Muscle layer of colon (tissue), 2 donors: ENCODE results near the gene CBS.
"Not testable (repeated sequence)": the region's sequence is repeated elsewhere in the genome, so short reads cannot be mapped to it uniquely, and the experiment has no call there.

Experiments used
- H3K27ac ChIP-seq: one replicate; pipeline ENCODE4 v1.7.0; 2013; ENCODE audit warnings: low read depth, mild to moderate bottlenecking, low read length, moderate library complexity
- H3K27me3 ChIP-seq, 2 donors: one replicate each; pipeline ENCODE4 v1.7.0; 2013; ENCODE audit warnings: low read length in 2 of 2, mild to moderate bottlenecking in 2 of 2; ENCODE audit not compliant: insufficient read depth in 2 of 2, control insufficient read depth in 1 of 2
- H3K36me3 ChIP-seq: one replicate; pipeline ENCODE4 v1.7.0; 2013; ENCODE audit warnings: mild to moderate bottlenecking, low read length; ENCODE audit not compliant: insufficient read depth
- H3K4me1 ChIP-seq: one replicate; pipeline ENCODE4 v1.7.0; 2013; ENCODE audit warnings: mild to moderate bottlenecking, low read length; ENCODE audit not compliant: insufficient read depth
- H3K4me3 ChIP-seq, 2 donors: one replicate each; pipeline ENCODE4 v1.7.0; 2013; ENCODE audit warnings: low read length in 2 of 2, low read depth in 1 of 2, mild to moderate bottlenecking in 1 of 2, moderate library complexity in 1 of 2
- H3K9ac ChIP-seq: one replicate; pipeline ENCODE4 v1.7.0; 2013; ENCODE audit warnings: low read length
- H3K9me3 ChIP-seq: one replicate; pipeline ENCODE4 v1.7.0; 2013; ENCODE audit warnings: mild to moderate bottlenecking, low read length
- donor health status: abdominal sarcoma.
- donor health status: Adenocarcinoma of cecum.

CBS gene

DNA sequence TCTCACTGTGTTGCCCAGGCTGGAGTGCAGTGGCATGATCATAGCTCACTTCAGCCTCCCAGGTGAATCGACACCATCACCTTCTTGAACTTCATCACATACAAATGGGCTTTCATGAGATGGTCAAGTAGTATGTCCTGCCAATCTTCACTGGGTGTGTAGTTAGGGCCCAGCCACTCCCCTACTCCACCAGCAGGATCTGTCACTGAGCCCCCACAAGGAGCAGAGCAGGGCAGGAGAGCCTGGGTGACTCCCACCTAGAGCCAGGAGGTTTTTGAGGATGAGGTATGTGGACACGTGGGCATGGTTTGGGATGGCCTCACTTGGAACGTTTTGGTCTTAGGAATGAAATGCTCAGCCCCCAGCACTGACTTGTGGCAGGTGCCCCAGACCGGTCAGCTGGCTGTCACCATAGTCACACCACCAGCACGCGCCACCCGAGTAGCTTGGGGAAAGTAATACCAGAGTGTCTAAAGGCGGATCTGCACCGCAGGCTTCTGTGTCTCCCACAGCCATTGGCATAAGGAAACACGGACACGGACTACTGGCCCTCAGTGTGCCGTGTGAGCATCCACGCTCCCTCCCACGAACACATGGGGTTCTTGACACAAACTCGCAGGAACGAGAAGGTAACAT, 16.5 kb upstream of the CBS start:
- H3K9me3 ChIP-seq, H3K27me3 ChIP-seq, H3K27ac ChIP-seq, H3K36me3 ChIP-seq, H3K4me1 ChIP-seq, H3K9ac ChIP-seq, H3K4me3 ChIP-seq: not testable (repeated sequence)

DNA sequence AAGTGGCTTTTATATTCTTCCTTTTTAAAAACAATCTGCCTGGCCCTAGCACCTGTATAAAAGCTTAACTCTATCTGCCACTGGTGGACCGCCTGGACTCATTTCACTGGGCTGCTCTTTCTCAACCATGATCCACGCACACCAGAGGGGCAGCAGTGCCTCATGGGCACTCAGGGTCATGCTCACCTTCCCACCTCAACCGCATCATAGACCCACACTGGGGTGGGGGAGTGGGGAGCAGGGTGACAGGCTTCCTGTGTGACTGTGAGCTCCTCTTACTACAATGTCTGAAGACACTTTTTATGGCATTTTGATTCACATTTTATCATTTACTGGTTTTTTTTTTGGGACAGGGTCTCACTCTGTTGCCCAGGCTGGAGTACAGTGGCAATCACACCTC, 15.3 kb upstream of the CBS start:
- not testable (repeated sequence) for H3K4me1 ChIP-seq, H3K27ac ChIP-seq, H3K36me3 ChIP-seq, H3K9me3 ChIP-seq, H3K9ac ChIP-seq, H3K27me3 ChIP-seq, H3K4me3 ChIP-seq

DNA sequence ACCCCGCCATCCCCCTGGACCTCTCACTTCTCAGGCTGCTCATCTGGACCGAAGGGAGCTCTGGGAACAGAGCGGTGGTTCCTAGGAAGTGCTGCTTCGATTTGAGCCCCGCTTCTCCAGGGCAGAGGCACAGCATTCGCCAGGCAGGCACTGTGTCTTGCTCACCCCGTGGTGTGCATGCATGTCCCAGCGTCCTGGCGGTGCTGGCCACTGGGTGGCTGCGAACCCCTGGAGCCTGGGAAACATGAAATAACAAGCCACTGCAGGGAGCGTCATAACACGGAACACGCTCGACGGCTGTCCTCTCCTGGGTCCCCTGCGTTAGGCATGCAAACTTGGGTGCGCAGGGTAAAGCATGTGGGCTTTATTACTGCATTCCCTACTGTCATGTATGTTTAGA, 13.8 kb upstream of the CBS start:
- not testable (repeated sequence) for H3K36me3 ChIP-seq, H3K9me3 ChIP-seq, H3K27ac ChIP-seq, H3K27me3 ChIP-seq, H3K4me1 ChIP-seq, H3K9ac ChIP-seq, H3K4me3 ChIP-seq

DNA sequence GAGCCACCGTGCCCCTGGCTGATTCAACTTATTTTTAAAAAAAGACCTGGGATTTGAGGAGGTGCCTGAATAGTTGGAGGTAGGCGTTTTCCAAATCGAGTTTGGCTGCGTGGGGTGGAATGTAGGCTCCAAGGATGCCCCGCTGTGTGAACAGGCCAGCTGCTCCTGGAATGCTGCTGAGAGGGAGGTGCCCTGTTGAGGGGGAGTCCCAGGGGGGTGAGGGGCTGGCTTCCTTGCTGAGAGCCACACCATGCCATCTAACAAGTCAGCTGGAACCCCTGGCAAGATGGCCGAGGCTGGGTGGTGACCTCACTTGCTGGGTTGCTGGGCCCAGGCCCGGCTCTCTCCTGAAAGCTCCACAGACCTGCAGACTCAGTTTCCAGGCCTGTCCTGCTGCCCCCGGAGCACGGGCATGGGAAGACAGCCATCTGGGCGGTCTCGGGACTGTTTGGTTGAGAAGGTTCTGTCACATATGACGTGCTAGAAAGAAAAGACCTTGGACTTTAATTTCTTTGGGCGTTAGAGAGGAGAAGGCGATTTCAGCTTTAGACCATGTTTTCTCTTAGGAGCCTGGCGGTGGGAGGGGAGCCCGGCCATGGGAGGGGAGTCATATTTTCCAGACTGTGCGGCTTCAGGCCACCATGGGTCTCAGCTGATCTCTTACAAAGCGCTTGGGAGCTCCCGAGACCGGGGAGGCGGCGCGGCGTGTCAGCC, 7.1 kb upstream of the CBS start:
- H3K4me3 ChIP-seq, H3K4me1 ChIP-seq, H3K9me3 ChIP-seq, H3K27ac ChIP-seq, H3K27me3 ChIP-seq, H3K9ac ChIP-seq, H3K36me3 ChIP-seq: not testable (repeated sequence)

DNA sequence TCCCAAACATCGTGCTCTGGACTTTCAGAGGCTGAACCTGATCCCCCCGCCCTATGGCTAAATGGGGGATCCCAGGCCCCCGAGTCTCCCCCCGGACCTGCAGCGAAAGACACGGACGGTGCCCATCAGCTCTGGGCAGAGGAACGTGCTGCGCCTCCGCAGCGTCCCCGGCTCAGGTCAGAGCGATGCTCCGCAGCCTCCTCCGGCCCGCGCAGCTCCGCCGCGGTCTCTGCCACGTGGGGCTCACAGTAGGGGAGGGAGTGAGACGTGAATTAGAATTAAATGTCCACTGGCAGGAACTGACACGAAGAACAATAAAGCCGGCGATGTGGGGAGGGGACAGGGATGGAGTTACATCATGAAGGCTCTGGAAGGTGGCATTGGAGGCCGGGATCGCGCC, 1.0 kb upstream of the CBS start:
- H3K9me3 ChIP-seq, H3K27ac ChIP-seq, H3K9ac ChIP-seq, H3K27me3 ChIP-seq, H3K36me3 ChIP-seq, H3K4me3 ChIP-seq, H3K4me1 ChIP-seq: not testable (repeated sequence)

DNA sequence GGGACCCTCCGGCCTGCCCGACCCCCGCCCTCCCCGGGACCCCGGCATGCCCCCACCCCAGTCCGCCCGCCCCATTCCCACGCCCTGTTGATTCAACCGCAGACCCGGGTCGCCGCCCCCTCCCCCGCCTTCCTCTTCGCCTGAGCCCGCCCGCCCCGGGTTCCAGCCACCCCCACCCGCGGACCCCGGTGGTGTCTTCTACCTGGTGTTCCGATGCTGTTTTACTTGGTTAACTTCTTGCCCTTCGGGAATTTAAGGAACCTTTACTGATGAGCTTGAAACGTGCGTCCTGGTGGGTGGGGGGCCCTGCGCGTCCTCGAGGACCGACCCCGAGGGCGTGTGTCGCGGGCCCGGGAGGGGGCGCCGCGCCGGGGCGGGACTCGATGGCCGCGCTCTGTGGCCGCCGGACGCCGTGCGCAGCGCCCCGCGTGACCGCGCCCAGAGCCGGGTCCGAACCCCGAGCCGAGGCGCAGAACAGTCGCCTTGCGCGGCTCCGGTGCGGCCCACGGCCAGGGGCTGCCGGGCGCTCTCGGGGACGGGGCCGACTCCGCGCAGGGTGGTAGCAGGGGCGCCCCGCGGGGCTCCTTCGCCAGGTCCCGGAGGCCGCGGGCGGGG, 495 bp upstream of the CBS start:
- not testable (repeated sequence) for H3K4me3 ChIP-seq, H3K9me3 ChIP-seq, H3K9ac ChIP-seq, H3K4me1 ChIP-seq, H3K27me3 ChIP-seq, H3K27ac ChIP-seq, H3K36me3 ChIP-seq

DNA sequence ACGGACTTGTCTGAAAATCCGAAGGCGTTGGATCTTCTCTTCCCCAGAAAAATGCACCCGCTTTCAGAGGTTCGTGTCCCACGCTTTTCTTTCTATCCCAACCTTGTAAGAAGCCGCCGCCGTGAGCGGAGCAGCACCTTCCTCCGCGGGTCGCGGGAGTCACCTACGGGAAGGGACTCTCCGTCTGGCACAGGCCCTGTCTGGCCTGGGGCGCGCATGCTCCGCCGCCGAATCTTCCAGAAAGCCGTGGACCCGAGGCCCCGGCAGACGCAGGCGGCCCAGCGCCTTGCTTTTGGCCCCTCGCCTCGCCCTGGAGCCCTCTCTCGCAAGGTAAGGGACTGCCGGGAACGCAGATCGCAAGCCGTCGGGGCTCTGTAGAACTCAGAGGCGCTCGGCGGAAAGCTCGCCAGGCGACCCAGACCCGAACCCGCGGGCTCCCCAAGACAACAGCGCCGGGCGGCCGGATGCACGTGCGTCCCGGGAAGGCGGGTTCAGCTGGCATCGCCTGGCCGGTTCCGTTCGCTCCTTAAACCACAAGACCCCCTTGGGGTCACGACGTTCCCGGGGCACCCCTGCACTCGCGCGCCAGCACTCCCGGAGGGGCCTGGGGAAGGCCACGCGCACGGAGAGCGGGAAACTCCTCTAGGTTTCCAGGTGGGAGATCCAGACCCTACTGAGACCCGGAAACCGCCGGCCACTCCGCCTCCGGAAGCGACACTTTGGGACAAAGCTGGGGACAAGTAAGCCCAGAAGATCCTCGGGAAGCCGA, 1.1 kb downstream of the CBS start:
- H3K9me3 ChIP-seq, H3K36me3 ChIP-seq, H3K27ac ChIP-seq, H3K4me3 ChIP-seq, H3K27me3 ChIP-seq, H3K9ac ChIP-seq, H3K4me1 ChIP-seq: not testable (repeated sequence)

DNA sequence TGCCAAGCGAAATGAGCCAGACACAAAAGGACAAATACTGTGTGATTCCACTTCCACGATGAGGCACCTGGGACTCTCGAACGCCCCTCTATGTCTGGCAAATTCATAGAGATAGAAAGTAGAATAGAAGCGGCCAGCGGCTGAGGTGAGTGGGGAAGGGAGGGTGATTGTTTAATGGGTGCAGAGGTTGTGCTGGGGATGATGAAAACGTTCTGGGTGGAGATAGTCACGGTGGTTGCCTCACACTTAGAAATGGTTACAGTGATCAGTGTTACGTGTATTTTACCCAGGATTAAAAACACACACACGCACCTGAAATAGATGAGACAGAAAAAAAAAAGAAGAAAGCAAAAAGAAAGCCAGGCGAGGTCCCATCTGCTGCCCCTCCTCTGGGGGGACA, 2.9 kb downstream of the CBS start:
- H3K36me3 ChIP-seq, H3K27me3 ChIP-seq, H3K9ac ChIP-seq, H3K4me1 ChIP-seq, H3K27ac ChIP-seq, H3K9me3 ChIP-seq, H3K4me3 ChIP-seq: not testable (repeated sequence)

DNA sequence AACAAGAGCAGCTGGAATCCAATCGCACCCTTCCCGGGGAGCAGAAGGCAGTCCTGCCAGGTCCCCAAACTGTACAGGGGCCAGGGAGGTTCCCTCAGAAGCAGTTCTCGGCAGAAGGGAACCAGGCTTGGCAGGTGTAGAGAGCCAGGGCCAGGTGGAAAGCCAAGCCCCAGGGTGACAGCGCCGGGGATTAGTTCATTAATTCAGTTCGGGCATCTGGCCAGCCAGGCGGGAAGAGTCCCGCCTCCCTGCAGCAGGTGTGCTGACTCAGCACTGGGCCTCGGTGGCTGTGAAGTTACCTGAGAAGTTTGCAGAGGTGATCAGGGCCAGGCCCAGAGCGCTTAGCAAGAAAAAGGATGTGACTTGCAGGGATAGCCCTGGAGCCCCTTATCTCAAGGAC, 6.0 kb downstream of the CBS start:
- not testable (repeated sequence) for H3K27me3 ChIP-seq, H3K36me3 ChIP-seq, H3K4me3 ChIP-seq, H3K9me3 ChIP-seq, H3K9ac ChIP-seq, H3K4me1 ChIP-seq, H3K27ac ChIP-seq

DNA sequence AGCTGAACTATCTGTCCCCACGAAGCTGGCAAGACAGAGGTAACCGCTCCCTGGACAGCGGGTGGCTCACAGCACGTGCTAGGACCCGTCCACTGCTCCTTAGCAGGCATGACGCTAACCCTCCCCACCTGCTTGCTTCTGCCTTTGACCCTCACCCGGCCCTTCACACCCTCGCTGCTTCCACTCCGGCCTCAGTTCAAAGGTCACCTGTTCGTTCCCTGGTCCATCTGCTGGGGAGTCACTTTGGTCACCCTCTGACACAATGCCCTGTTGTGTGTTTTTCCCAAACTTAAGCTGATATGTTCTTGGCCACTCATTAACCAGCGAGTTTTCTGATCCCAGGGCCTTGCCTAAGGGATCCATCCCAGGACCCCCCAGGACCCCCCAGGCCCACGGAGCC, 7.6 kb downstream of the CBS start:
- H3K27me3 ChIP-seq, H3K9ac ChIP-seq, H3K27ac ChIP-seq, H3K9me3 ChIP-seq, H3K4me1 ChIP-seq, H3K36me3 ChIP-seq, H3K4me3 ChIP-seq: not testable (repeated sequence)

DNA sequence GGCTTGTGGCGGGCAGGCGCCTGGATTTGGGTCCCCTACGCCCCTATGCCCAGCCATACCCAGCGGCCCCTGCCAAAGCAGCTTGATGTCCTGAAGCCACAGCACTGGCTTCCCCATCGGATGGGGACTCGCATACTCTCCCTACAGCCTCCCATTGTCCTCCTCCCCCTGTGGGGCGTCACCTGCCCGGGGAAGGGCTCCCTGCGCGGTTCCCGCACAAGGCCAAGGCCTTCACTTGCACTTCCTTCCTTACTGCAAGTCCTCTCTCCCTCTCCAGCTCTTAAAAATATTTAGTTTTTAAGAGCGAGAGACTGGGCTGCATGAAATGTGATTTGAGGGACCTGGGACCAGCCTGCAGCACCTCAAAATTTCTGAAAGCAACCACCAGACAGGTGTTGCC, 8.9 kb downstream of the CBS start:
- not testable (repeated sequence) for H3K27me3 ChIP-seq, H3K4me3 ChIP-seq, H3K36me3 ChIP-seq, H3K9ac ChIP-seq, H3K27ac ChIP-seq, H3K9me3 ChIP-seq, H3K4me1 ChIP-seq

DNA sequence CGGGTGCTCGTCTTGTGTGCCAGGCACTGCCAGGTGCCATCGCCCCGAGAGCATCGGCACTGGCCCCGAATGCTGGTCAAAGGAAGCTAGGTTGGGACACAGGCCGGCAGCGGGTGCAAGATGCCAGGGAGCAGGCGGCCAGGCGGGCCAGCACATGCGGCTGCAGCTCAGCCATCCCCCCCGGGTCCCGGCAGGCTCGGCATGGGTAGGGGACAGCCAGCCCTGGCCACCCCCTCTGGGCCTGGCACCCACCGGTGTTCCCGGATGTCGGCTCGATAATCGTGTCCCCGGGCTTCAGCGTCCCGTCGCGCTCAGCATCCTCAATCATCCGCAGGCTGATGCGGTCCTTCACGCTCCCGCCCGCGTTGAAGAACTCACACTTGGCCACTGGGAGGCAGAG, 9.6 kb downstream of the CBS start:
- not testable (repeated sequence) for H3K4me1 ChIP-seq, H3K36me3 ChIP-seq, H3K4me3 ChIP-seq, H3K9ac ChIP-seq, H3K27me3 ChIP-seq, H3K27ac ChIP-seq, H3K9me3 ChIP-seq
